ENCODE results near the gene LDHA. TPM values are rescaled to one million over a fixed set of nuclear protein-coding genes. Genes with fewer than 3 reads are reported as not detected.
A peak's percentile ranks its signal among the peaks of the same experiment; 100 is the strongest.

The LDHA gene
- total and polyA plus RNA-seq, 9 of the 15 experiments (the other 6 are each of a cell fraction or from before 2014, with no cell fraction given): 535 to 3,001 (median 926) TPM

DNA sequence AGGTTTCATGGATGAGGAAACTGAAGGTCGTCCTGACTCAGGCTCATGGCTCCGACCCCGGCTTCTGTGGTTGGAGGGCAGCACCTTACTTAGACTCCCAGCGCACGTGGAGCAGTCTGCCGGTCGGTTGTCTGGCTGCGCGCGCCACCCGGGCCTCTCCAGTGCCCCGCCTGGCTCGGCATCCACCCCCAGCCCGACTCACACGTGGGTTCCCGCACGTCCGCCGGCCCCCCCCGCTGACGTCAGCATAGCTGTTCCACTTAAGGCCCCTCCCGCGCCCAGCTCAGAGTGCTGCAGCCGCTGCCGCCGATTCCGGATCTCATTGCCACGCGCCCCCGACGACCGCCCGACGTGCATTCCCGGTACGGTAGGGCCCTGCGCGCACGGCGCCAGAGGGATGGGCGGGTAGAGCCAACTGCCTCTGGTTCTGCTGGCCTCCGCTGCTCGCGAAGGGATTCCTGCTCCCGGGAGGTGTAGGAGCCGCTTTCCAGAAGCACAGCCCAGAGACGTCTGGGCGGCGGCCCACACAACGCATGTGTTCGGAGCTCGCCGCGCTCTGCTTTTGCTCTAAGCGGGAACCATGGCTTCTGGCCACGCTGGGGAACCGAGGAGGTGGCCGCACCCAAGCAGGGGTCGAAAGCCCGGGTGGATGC is at the start of gene LDHA (continued):
- TF ChIP-seq, protein P1, sequence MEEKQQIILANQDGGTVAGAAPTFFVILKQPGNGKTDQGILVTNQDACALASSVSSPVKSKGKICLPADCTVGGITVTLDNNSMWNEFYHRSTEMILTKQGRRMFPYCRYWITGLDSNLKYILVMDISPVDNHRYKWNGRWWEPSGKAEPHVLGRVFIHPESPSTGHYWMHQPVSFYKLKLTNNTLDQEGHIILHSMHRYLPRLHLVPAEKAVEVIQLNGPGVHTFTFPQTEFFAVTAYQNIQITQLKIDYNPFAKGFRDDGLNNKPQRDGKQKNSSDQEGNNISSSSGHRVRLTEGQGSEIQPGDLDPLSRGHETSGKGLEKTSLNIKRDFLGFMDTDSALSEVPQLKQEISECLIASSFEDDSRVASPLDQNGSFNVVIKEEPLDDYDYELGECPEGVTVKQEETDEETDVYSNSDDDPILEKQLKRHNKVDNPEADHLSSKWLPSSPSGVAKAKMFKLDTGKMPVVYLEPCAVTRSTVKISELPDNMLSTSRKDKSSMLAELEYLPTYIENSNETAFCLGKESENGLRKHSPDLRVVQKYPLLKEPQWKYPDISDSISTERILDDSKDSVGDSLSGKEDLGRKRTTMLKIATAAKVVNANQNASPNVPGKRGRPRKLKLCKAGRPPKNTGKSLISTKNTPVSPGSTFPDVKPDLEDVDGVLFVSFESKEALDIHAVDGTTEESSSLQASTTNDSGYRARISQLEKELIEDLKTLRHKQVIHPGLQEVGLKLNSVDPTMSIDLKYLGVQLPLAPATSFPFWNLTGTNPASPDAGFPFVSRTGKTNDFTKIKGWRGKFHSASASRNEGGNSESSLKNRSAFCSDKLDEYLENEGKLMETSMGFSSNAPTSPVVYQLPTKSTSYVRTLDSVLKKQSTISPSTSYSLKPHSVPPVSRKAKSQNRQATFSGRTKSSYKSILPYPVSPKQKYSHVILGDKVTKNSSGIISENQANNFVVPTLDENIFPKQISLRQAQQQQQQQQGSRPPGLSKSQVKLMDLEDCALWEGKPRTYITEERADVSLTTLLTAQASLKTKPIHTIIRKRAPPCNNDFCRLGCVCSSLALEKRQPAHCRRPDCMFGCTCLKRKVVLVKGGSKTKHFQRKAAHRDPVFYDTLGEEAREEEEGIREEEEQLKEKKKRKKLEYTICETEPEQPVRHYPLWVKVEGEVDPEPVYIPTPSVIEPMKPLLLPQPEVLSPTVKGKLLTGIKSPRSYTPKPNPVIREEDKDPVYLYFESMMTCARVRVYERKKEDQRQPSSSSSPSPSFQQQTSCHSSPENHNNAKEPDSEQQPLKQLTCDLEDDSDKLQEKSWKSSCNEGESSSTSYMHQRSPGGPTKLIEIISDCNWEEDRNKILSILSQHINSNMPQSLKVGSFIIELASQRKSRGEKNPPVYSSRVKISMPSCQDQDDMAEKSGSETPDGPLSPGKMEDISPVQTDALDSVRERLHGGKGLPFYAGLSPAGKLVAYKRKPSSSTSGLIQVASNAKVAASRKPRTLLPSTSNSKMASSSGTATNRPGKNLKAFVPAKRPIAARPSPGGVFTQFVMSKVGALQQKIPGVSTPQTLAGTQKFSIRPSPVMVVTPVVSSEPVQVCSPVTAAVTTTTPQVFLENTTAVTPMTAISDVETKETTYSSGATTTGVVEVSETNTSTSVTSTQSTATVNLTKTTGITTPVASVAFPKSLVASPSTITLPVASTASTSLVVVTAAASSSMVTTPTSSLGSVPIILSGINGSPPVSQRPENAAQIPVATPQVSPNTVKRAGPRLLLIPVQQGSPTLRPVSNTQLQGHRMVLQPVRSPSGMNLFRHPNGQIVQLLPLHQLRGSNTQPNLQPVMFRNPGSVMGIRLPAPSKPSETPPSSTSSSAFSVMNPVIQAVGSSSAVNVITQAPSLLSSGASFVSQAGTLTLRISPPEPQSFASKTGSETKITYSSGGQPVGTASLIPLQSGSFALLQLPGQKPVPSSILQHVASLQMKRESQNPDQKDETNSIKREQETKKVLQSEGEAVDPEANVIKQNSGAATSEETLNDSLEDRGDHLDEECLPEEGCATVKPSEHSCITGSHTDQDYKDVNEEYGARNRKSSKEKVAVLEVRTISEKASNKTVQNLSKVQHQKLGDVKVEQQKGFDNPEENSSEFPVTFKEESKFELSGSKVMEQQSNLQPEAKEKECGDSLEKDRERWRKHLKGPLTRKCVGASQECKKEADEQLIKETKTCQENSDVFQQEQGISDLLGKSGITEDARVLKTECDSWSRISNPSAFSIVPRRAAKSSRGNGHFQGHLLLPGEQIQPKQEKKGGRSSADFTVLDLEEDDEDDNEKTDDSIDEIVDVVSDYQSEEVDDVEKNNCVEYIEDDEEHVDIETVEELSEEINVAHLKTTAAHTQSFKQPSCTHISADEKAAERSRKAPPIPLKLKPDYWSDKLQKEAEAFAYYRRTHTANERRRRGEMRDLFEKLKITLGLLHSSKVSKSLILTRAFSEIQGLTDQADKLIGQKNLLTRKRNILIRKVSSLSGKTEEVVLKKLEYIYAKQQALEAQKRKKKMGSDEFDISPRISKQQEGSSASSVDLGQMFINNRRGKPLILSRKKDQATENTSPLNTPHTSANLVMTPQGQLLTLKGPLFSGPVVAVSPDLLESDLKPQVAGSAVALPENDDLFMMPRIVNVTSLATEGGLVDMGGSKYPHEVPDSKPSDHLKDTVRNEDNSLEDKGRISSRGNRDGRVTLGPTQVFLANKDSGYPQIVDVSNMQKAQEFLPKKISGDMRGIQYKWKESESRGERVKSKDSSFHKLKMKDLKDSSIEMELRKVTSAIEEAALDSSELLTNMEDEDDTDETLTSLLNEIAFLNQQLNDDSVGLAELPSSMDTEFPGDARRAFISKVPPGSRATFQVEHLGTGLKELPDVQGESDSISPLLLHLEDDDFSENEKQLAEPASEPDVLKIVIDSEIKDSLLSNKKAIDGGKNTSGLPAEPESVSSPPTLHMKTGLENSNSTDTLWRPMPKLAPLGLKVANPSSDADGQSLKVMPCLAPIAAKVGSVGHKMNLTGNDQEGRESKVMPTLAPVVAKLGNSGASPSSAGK (IDR thresholded peaks at IDR 0.05): peak; percentile 98
- peak; percentile 51 to 97; a peak in 3 of 4 replicates for TF ChIP-seq NONO (IDR thresholded peaks at IDR 0.05; ENCODE audit: low read depth in 2 of 2, low read length in 1 of 2)
- TF ChIP-seq, protein P2, sequence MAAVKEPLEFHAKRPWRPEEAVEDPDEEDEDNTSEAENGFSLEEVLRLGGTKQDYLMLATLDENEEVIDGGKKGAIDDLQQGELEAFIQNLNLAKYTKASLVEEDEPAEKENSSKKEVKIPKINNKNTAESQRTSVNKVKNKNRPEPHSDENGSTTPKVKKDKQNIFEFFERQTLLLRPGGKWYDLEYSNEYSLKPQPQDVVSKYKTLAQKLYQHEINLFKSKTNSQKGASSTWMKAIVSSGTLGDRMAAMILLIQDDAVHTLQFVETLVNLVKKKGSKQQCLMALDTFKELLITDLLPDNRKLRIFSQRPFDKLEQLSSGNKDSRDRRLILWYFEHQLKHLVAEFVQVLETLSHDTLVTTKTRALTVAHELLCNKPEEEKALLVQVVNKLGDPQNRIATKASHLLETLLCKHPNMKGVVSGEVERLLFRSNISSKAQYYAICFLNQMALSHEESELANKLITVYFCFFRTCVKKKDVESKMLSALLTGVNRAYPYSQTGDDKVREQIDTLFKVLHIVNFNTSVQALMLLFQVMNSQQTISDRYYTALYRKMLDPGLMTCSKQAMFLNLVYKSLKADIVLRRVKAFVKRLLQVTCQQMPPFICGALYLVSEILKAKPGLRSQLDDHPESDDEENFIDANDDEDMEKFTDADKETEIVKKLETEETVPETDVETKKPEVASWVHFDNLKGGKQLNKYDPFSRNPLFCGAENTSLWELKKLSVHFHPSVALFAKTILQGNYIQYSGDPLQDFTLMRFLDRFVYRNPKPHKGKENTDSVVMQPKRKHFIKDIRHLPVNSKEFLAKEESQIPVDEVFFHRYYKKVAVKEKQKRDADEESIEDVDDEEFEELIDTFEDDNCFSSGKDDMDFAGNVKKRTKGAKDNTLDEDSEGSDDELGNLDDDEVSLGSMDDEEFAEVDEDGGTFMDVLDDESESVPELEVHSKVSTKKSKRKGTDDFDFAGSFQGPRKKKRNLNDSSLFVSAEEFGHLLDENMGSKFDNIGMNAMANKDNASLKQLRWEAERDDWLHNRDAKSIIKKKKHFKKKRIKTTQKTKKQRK (IDR thresholded peaks at IDR 0.05; ENCODE audit: borderline replicate concordance, low read depth, low read length): no peak
- TF ChIP-seq SP1 (CRISPR knock-in tag; IDR thresholded peaks at IDR 0.05): peak; percentile 88; the same call in 1 of the 2 replicates
- TF ChIP-seq ZNF263 (CRISPR knock-in tag; IDR thresholded peaks at IDR 0.05; ENCODE audit: borderline replicate concordance): peak; percentile 73
- TF ChIP-seq, protein P3, sequence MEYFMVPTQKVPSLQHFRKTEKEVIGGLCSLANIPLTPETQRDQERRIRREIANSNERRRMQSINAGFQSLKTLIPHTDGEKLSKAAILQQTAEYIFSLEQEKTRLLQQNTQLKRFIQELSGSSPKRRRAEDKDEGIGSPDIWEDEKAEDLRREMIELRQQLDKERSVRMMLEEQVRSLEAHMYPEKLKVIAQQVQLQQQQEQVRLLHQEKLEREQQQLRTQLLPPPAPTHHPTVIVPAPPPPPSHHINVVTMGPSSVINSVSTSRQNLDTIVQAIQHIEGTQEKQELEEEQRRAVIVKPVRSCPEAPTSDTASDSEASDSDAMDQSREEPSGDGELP (CRISPR knock-in tag; IDR thresholded peaks at IDR 0.05; ENCODE audit: borderline replicate concordance): peak; percentile 91
